PC-3 (cell line): ENCODE results near the gene COL4A3. TPM values are rescaled to one million over a fixed set of nuclear protein-coding genes. Genes with fewer than 3 reads are reported as not detected.

ENCODE experiments used
- ATAC-seq: fragments of 200-7000 bp; cut with Tn5 transposase; 2 replicates; pipeline ENCODE4 v1.9.1; 2020; ENCODE audit warnings: mild to moderate bottlenecking, moderate library complexity
- BruUV-seq: library from RNA; stranded (reverse); fragments of 400-500 nt; replicated peaks from 2 replicates; lab custom pipeline; 2021; lab: Mats Ljungman, UMichigan
- CTCF ChIA-PET: fragments of 300-600 bp; sonication (Branson Sonifier 250); formaldehyde crosslinking; loops from one replicate; lab custom pipeline; 2022; ENCODE audit warnings: antibody characterized with exemption; lab: Charles Lee
- POLR2A ChIA-PET: fragments of 300-600 bp; sonication (Branson Sonifier 250); formaldehyde crosslinking; loops from one replicate; lab custom pipeline; 2022; ENCODE audit warnings: antibody characterized with exemption; ENCODE audit not compliant: unreplicated experiment; lab: Charles Lee
- DNase-seq: peaks from one replicate; pipeline ENCODE4 v3.0.0-alpha.2; 2015
- H2AFZ ChIP-seq: fragments of 300-600 bp; sonication (generic); 2 replicates; pipeline ENCODE4 v1.6.0; 2016; ENCODE audit warnings: antibody characterized with exemption, low read length
- H3F3A ChIP-seq: fragments of 300-600 bp; sonication (generic); one replicate; pipeline ENCODE4 v1.6.0; 2017; ENCODE audit warnings: antibody characterized with exemption, low read length, control low read depth, mild to moderate bottlenecking; ENCODE audit not compliant: unreplicated experiment
- H3K27ac ChIP-seq: fragments of 300-600 bp; sonication (generic); 2 replicates; pipeline ENCODE4 v1.5.1; 2016; ENCODE audit warnings: mild to moderate bottlenecking, low read length
- H3K27me3 ChIP-seq: fragments of 300-600 bp; sonication (generic); 2 replicates; pipeline ENCODE4 v1.6.1; 2016; ENCODE audit warnings: low read length, mixed read lengths
- H3K36me3 ChIP-seq: fragments of 300-600 bp; sonication (generic); 2 replicates; pipeline ENCODE4 v1.6.1; 2016; ENCODE audit warnings: low read depth, mixed run types, low read length, mixed read lengths
- H3K4me1 ChIP-seq: fragments of 300-600 bp; sonication (generic); 2 replicates; pipeline ENCODE4 v1.5.1; 2016; ENCODE audit warnings: low read length; ENCODE audit not compliant: insufficient read depth
- H3K4me2 ChIP-seq: fragments of 300-600 bp; sonication (generic); 2 replicates; pipeline ENCODE4 v1.6.0; 2016; ENCODE audit warnings: low read length
- H3K4me3 ChIP-seq: fragments of 300-600 bp; sonication (generic); 2 replicates; pipeline ENCODE4 v1.5.1; 2016; ENCODE audit warnings: mild to moderate bottlenecking, low read length, mixed read lengths
- H3K79me2 ChIP-seq: fragments of 300-600 bp; sonication (generic); 2 replicates; pipeline ENCODE4 v1.6.1; 2017; ENCODE audit warnings: low read length, mixed read lengths
- H3K9ac ChIP-seq: fragments of 300-600 bp; sonication (generic); 2 replicates; pipeline ENCODE4 v1.6.0; 2016; ENCODE audit warnings: mild to moderate bottlenecking, low read length
- H3K9me2 ChIP-seq: fragments of 300-600 bp; sonication (generic); replicated peaks from 2 replicates; pipeline ENCODE4 v1.6.1; 2016; ENCODE audit warnings: mixed run types, low read length, mixed read lengths
- H3K9me3 ChIP-seq: fragments of 300-600 bp; sonication (generic); 2 replicates; pipeline ENCODE4 v1.6.1; 2016; ENCODE audit warnings: low read length, mixed read lengths
- H4K20me1 ChIP-seq: fragments of 300-600 bp; sonication (generic); 2 replicates; pipeline ENCODE4 v1.6.1; 2016; ENCODE audit warnings: low read length, mixed read lengths
- CTCF ChIP-seq: fragments of 300-600 bp; sonication (generic); conservative IDR thresholded peaks from 2 replicates; pipeline ENCODE4 v1.5.1; 2017; ENCODE audit warnings: antibody characterized with exemption, low read depth, mild to moderate bottlenecking, low read length
- EZH2 ChIP-seq: fragments of 300-600 bp; sonication (generic); IDR thresholded peaks from one replicate; pipeline ENCODE4 v1.6.1; 2017; ENCODE audit warnings: antibody characterized with exemption, mild to moderate bottlenecking, low read length; ENCODE audit not compliant: unreplicated experiment
- EZH2phosphoT487 ChIP-seq: fragments of 300-600 bp; sonication (generic); IDR thresholded peaks from 2 replicates; pipeline ENCODE4 v1.6.1; 2018; ENCODE audit warnings: mild to moderate bottlenecking, antibody characterized with exemption, low read length, borderline replicate concordance
- intact Hi-C: fragments of 100-400 bp; cut with micrococcal nuclease; formaldehyde crosslinking; loops from 2 replicates; pipeline ENCODE4 v1.9.0; 2023
- total RNA-seq: library from RNA; depleted of rRNA; stranded (reverse); fragments of >200 nt; gene quantifications from 2 replicates; pipeline ENCODE4 v1.2.3, GENCODE V29; 2014

Gene COL4A3
- total RNA-seq, 1 experiment from 2014 or later, result 0.73 TPM

- Histone ChIP-seq H3K27ac (no peak overlapping the region), H4K20me1 (no peaks in the 10 kb centered on the region), H3K36me3 (no peaks in the 10 kb centered on the region), H3K4me1 (no peaks in the 10 kb centered on the region), H2AFZ (no peak overlapping the region), H3K27me3 (no peaks in the 10 kb centered on the region), H3K4me3 (no peak overlapping the region), H3K79me2 (no peaks in the 10 kb centered on the region), H3F3A (peaks cover 3% of the 10 kb centered on the region), H3K4me2 (no peak overlapping the region), H3K9ac (no peak overlapping the region), H3K9me3 (no peaks in the 10 kb centered on the region), H3K9me2 (no peaks in the 10 kb centered on the region)
- ATAC-seq, result peak; percentile 42; the same call in 1 of the 2 replicates
- BruUV-seq, result no TSS peak
- TF ChIP-seq EZH2phosphoT487 (no peak), EZH2 (no peak), CTCF (no peak)
- intact Hi-C loops, result no loop called here
- ChIA-PET POLR2A (no interaction called here), CTCF (no interaction called here)
- peak; percentile 59 for DNase-seq
Measured at GRCh38 chr2:227219312-227220105, 55.1 kb downstream of the COL4A3 start.

- CTCF ChIA-PET, result interaction anchor here (0.5 kb wide), 1 partner anchor 17 kb away, joined by 3 read pairs; no protein-coding TSS in a partner anchor
- no peak for DNase-seq
Measured at GRCh38 chr2:227221120-227221519, 56.7 kb downstream of the COL4A3 start.

More at GRCh38 chr2:227221120-227221519, 56.7 kb downstream of the COL4A3 start:
- no peaks in the 10 kb centered on the region for H3F3A ChIP-seq
- H4K20me1 ChIP-seq, result no peaks in the 10 kb centered on the region
- POLR2A ChIA-PET, result no interaction called here
- no peaks in the 10 kb centered on the region for H3K4me1 ChIP-seq
- no TSS peak for BruUV-seq
- no peak overlapping the region for H3K4me2 ChIP-seq
- no peak overlapping the region for H3K9ac ChIP-seq
- H3K36me3 ChIP-seq, result no peaks in the 10 kb centered on the region
- no peaks in the 10 kb centered on the region for H3K9me3 ChIP-seq
- no peaks in the 10 kb centered on the region for H3K79me2 ChIP-seq
- intact Hi-C loops, result no loop called here
- no peak overlapping the region for H3K4me3 ChIP-seq
- H3K27me3 ChIP-seq, result no peaks in the 10 kb centered on the region
- no peak for TF ChIP-seq EZH2
- no peak for TF ChIP-seq CTCF
- TF ChIP-seq EZH2phosphoT487, result no peak
- no peak overlapping the region for H3K27ac ChIP-seq
- H3K9me2 ChIP-seq, result no peaks in the 10 kb centered on the region
- no peak overlapping the region for H2AFZ ChIP-seq
- no peak for ATAC-seq
